Measurements from ENCODE around the gene ALAD.

- TF ChIP-seq POLR2A (IDR thresholded peaks at IDR 0.05; ENCODE audit: low read length): no peak
- TF ChIP-seq GATA1 (IDR thresholded peaks at IDR 0.05; ENCODE audit: low read depth, low read length): no peak
These were observed 37.7 kb downstream of the ALAD start for GRCh38 chr9:113363336-113363735.
